ENCODE measurements around the gene USP34. TPM values are rescaled to one million over a fixed set of nuclear protein-coding genes. Genes with fewer than 3 reads are reported as not detected.
A peak's percentile ranks its signal among the peaks of the same experiment; 100 is the strongest.

Gene USP34
- total RNA-seq, 2 donors from 2014 or later: 105 to 120 TPM

- Mint-ChIP-seq H3K27me3 (ENCODE audit: insufficient read depth) (no peaks in the 10 kb centered on the region), H3K4me1 (peaks cover 7% of the 10 kb centered on the region), H3K9me3 (peaks cover 2% of the 10 kb centered on the region), H3K36me3 (ENCODE audit: low read depth) (peaks cover 69% of the 10 kb centered on the region), H3K4me3 (no peak overlapping the region), H3K27ac (peak overlapping the region; percentile 67)
- Histone ChIP-seq H3K9me3 (ENCODE audit: control insufficient read depth, low read length) (peaks cover 20% of the 10 kb centered on the region), H3K4me1 (ENCODE audit: control insufficient read depth, insufficient read depth, low read length) (peaks cover 4% of the 10 kb centered on the region), H3K9ac (ENCODE audit: extremely low read depth, low read length, poor library complexity, severe bottlenecking) (no peak overlapping the region), H3K27me3 (ENCODE audit: control insufficient read depth, insufficient read depth, low read length, poor library complexity, severe bottlenecking) (no peaks in the 10 kb centered on the region), H3K27ac (ENCODE audit: low read depth, low read length) (no peak overlapping the region), H3K4me3 (ENCODE audit: low read length) (no peak overlapping the region), H3K36me3 (ENCODE audit: control insufficient read depth, insufficient read depth, low read length) (peaks cover 83% of the 10 kb centered on the region)
- TF ChIP-seq CTCF (conservative IDR thresholded peaks at IDR 0.05): no peak
- DNase-seq: no peak
- 82 to 96% methylated on average over 3 to 4 of the region's 4 CpGs for WGBS, 2 experiments (ENCODE audit: insufficient coverage in 1 of 2, insufficient read length in 1 of 2)
Measured at GRCh38 chr2:61380056-61380881, 90.6 kb downstream of the USP34 start.

GRCh38 chr2:61379521-61379920 is 91.4 kb downstream of the USP34 start:
- Mint-ChIP-seq H3K27me3 (ENCODE audit: insufficient read depth) (no peaks in the 10 kb centered on the region), H3K9me3 (peaks cover 2% of the 10 kb centered on the region), H3K36me3 (ENCODE audit: low read depth) (peaks cover 72% of the 10 kb centered on the region), H3K4me1 (peaks cover 7% of the 10 kb centered on the region), H3K27ac (peak overlapping the region; percentile 52), H3K4me3 (no peak overlapping the region)
- no peak for TF ChIP-seq CTCF (conservative IDR thresholded peaks at IDR 0.05)
- Histone ChIP-seq H3K9ac (ENCODE audit: extremely low read depth, low read length, poor library complexity, severe bottlenecking) (no peak overlapping the region), H3K27ac (ENCODE audit: low read depth, low read length) (no peak overlapping the region), H3K9me3 (ENCODE audit: control insufficient read depth, low read length) (peaks cover 20% of the 10 kb centered on the region), H3K27me3 (ENCODE audit: control insufficient read depth, insufficient read depth, low read length, poor library complexity, severe bottlenecking) (no peaks in the 10 kb centered on the region), H3K36me3 (ENCODE audit: control insufficient read depth, insufficient read depth, low read length) (peaks cover 83% of the 10 kb centered on the region), H3K4me3 (ENCODE audit: low read length) (no peak overlapping the region), H3K4me1 (ENCODE audit: control insufficient read depth, insufficient read depth, low read length) (peaks cover 4% of the 10 kb centered on the region)
- no peak for DNase-seq
- WGBS, 2 experiments (ENCODE audit: insufficient coverage in 1 of 2, insufficient read length in 1 of 2): 80 to 95% methylated on average over 1 to 2 of the region's 2 CpGs

GRCh38 chr2:61378281-61378680 is 92.6 kb downstream of the USP34 start:
- Histone ChIP-seq H3K4me1 (ENCODE audit: control insufficient read depth, insufficient read depth, low read length) (peaks cover 4% of the 10 kb centered on the region), H3K4me3 (ENCODE audit: low read length) (no peak overlapping the region), H3K9ac (ENCODE audit: extremely low read depth, low read length, poor library complexity, severe bottlenecking) (no peak overlapping the region), H3K9me3 (ENCODE audit: control insufficient read depth, low read length) (peaks cover 20% of the 10 kb centered on the region), H3K36me3 (ENCODE audit: control insufficient read depth, insufficient read depth, low read length) (peaks cover 84% of the 10 kb centered on the region), H3K27ac (ENCODE audit: low read depth, low read length) (no peak overlapping the region), H3K27me3 (ENCODE audit: control insufficient read depth, insufficient read depth, low read length, poor library complexity, severe bottlenecking) (no peaks in the 10 kb centered on the region)
- H3K4me1 Mint-ChIP-seq: peaks cover 7% of the 10 kb centered on the region
- H3K27ac Mint-ChIP-seq: no peak overlapping the region
- no peak for DNase-seq
- peaks cover 83% of the 10 kb centered on the region for H3K36me3 Mint-ChIP-seq (ENCODE audit: low read depth)
- no peak for TF ChIP-seq CTCF (conservative IDR thresholded peaks at IDR 0.05)
- 58 to 100% methylated on average over 2 to 3 of the region's 5 CpGs for WGBS, 2 experiments (ENCODE audit: insufficient coverage in 1 of 2, insufficient read length in 1 of 2)
- peaks cover 2% of the 10 kb centered on the region for H3K9me3 Mint-ChIP-seq
- H3K4me3 Mint-ChIP-seq: no peak overlapping the region
- no peaks in the 10 kb centered on the region for H3K27me3 Mint-ChIP-seq (ENCODE audit: insufficient read depth)

Measured in endodermal cell (in vitro differentiated cells).